HepG2 (cell line): ENCODE measurements around the gene CEP131. TPM values are rescaled to one million over a fixed set of nuclear protein-coding genes. Genes with fewer than 3 reads are reported as not detected.
A peak's percentile ranks its signal among the peaks of the same experiment; 100 is the strongest.

Source experiments
- CHD4 ChIP-seq: fragments of 200-600 bp; sonication (generic); IDR thresholded peaks from 2 replicates; pipeline ENCODE4 v1.7.0; 2017; ENCODE audit warnings: mild to moderate bottlenecking, low read length, borderline replicate concordance
- DPF2 ChIP-seq: sonication (generic); formaldehyde crosslinking; IDR thresholded peaks from 2 replicates; pipeline ENCODE4 v1.4.0; 2020; ENCODE audit warnings: mild to moderate bottlenecking, low read depth, missing genetic modification reagents, borderline replicate concordance
- E2F1 ChIP-seq: sonication (generic); formaldehyde crosslinking; IDR thresholded peaks from 2 replicates; pipeline ENCODE4 v1.5.0; 2020; ENCODE audit warnings: missing genetic modification reagents
- GLI4 ChIP-seq: sonication (generic); formaldehyde crosslinking; IDR thresholded peaks from 2 replicates; pipeline ENCODE4 v1.5.1; 2020; ENCODE audit warnings: missing genetic modification reagents, mild to moderate bottlenecking, moderate library complexity, borderline replicate concordance
- HNRNPH1 ChIP-seq: fragments of 200-400 bp; formaldehyde crosslinking; optimal IDR thresholded peaks from 2 replicates; pipeline ENCODE3; 2017; ENCODE audit warnings: mild to moderate bottlenecking, low read depth, low read length
- HOXA3 ChIP-seq: sonication (generic); formaldehyde crosslinking; IDR thresholded peaks from 2 replicates; pipeline ENCODE4 v1.5.0; 2020; ENCODE audit warnings: missing genetic modification reagents
- JUND ChIP-seq: sonication (generic); formaldehyde crosslinking; IDR thresholded peaks from 2 replicates; pipeline ENCODE4 v1.8.0; 2022; ENCODE audit warnings: mild to moderate bottlenecking, missing genetic modification reagents
- MED1 ChIP-seq: sonication (generic); formaldehyde crosslinking; IDR thresholded peaks from 2 replicates; pipeline ENCODE4 v1.4.0; 2020; ENCODE audit warnings: missing genetic modification reagents
- NR2F6 ChIP-seq, 2 experiments: IDR thresholded peaks; 2 replicates each; pipeline ENCODE4 v1.6.1; 2016; ENCODE audit warnings: antibody characterized with exemption in 1 of 2, mild to moderate bottlenecking in 1 of 2
- RAD21 ChIP-seq: fragments of 450-650 bp; formaldehyde crosslinking; IDR thresholded peaks from 2 replicates; pipeline ENCODE4 v1.5.0; 2020; ENCODE audit warnings: mild to moderate bottlenecking
- SIN3A ChIP-seq: IDR thresholded peaks from 2 replicates; pipeline ENCODE4 v1.6.1; 2011; ENCODE audit warnings: low read depth, mild to moderate bottlenecking, control low read depth, low read length, borderline replicate concordance
- SMARCE1 ChIP-seq: fragments of 450-650 bp; IDR thresholded peaks from 2 replicates; pipeline ENCODE4 v1.6.1; 2017; ENCODE audit warnings: borderline replicate concordance
- SOX6 ChIP-seq, 2 experiments: fragments of 450-650 bp in 1 of 2; sonication (generic) in 1 of 2; formaldehyde crosslinking in 1 of 2; IDR thresholded peaks; 2 replicates each; pipeline versions ENCODE4 v1.4.0 to v1.6.1; 2017 to 2020; ENCODE audit warnings: antibody characterized with exemption in 1 of 2, mild to moderate bottlenecking in 1 of 2, missing genetic modification reagents in 1 of 2
- TEAD3 ChIP-seq: optimal IDR thresholded peaks from 2 replicates; pipeline ENCODE3; 2016; ENCODE audit warnings: borderline replicate concordance
- ZHX1 ChIP-seq: sonication (generic); formaldehyde crosslinking; IDR thresholded peaks from 2 replicates; pipeline ENCODE4 v1.8.1; 2022; ENCODE audit warnings: low read depth, mild to moderate bottlenecking, missing genetic modification reagents
- ZMAT3 ChIP-seq: sonication (generic); formaldehyde crosslinking; conservative IDR thresholded peaks from 2 replicates; pipeline ENCODE4 v1.7.0; 2021; ENCODE audit warnings: missing genetic modification reagents
- ZNF12 ChIP-seq: sonication (generic); formaldehyde crosslinking; IDR thresholded peaks from 2 replicates; pipeline ENCODE4 v1.5.0; 2020; ENCODE audit warnings: missing genetic modification reagents
- ZNF18 ChIP-seq: sonication (generic); formaldehyde crosslinking; IDR thresholded peaks from 2 replicates; pipeline ENCODE4 v1.8.0; 2022; ENCODE audit warnings: mild to moderate bottlenecking, missing genetic modification reagents; ENCODE audit not compliant: insufficient replicate concordance
- ZNF350 ChIP-seq: sonication (generic); formaldehyde crosslinking; IDR thresholded peaks from 2 replicates; pipeline ENCODE4 v1.4.0; 2020; ENCODE audit warnings: mild to moderate bottlenecking, low read depth, missing genetic modification reagents, borderline replicate concordance
- ZNF383 ChIP-seq: sonication (generic); formaldehyde crosslinking; IDR thresholded peaks from 2 replicates; pipeline ENCODE4 v1.4.0; 2020; ENCODE audit warnings: missing genetic modification reagents, mild to moderate bottlenecking, borderline replicate concordance
- ZNF644 ChIP-seq: IDR thresholded peaks from 2 replicates; pipeline ENCODE4 v1.6.1; 2016; ENCODE audit warnings: low read depth
- ZNF724P ChIP-seq: sonication (generic); formaldehyde crosslinking; IDR thresholded peaks from 2 replicates; pipeline ENCODE4 v1.8.0; 2022; ENCODE audit warnings: missing genetic modification reagents, borderline replicate concordance
- ZSCAN12 ChIP-seq: sonication (generic); formaldehyde crosslinking; IDR thresholded peaks from 2 replicates; pipeline ENCODE4 v1.9.0; 2021; ENCODE audit warnings: mild to moderate bottlenecking, missing genetic modification reagents
- polyA plus RNA-seq, 8 experiments: library from polyadenylated mRNA; depleted of rRNA in 3 of 8; stranded (reverse) in 7 of 8; unstranded in 1 of 8; fragments of >200 nt; fragmentation: Illumina TruSeq in 4 of 8; extraction: Trizol in 4 of 8; gene quantifications; 2 replicates each; pipeline versions ENCODE4 v1.2.1 to v1.2.3, GENCODE V29; 2011 to 2016; ENCODE audit warnings: low read depth in 4 of 8, missing spikeins in 1 of 8, mixed read lengths in 1 of 8; ENCODE audit not compliant: insufficient read depth in 1 of 8
- total RNA-seq, 5 experiments: library from RNA; depleted of rRNA; stranded (reverse); fragments of >200 nt; fragmentation: Illumina TruSeq; extraction: Trizol; gene quantifications; 2 replicates each; pipeline ENCODE4 v1.2.3, GENCODE V29; 2016; ENCODE audit warnings: low read depth in 1 of 5
- TF ChIP-seq, protein P1 (sequence below): sonication (generic); formaldehyde crosslinking; IDR thresholded peaks from 2 replicates; pipeline ENCODE4 v1.4.0; 2020; ENCODE audit warnings: missing genetic modification reagents, borderline replicate concordance

CEP131 gene
- total and polyA plus RNA-seq, 2 of the 13 experiments (the other 11 are each of a cell fraction or from before 2014, with no cell fraction given) = 5.0 to 16.8 TPM

DNA sequence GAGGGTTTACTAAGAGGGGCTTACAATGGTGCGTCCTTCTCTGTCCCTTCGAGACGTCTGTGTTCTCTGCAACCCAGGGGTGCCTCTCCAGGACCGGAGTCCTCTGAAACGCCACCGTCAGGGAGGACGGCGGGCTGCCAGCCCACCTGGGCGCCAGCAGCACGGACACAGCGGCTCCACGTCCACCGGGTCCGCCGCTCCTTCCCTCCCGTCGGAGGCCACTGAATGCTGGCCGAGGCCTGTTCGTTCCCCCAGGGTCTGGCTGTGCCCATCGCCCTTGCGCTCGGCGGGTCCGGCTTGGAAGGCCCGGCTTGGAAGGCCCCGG lies 15.7 kb upstream of the CEP131 start (continued):
- TF ChIP-seq, protein P1, sequence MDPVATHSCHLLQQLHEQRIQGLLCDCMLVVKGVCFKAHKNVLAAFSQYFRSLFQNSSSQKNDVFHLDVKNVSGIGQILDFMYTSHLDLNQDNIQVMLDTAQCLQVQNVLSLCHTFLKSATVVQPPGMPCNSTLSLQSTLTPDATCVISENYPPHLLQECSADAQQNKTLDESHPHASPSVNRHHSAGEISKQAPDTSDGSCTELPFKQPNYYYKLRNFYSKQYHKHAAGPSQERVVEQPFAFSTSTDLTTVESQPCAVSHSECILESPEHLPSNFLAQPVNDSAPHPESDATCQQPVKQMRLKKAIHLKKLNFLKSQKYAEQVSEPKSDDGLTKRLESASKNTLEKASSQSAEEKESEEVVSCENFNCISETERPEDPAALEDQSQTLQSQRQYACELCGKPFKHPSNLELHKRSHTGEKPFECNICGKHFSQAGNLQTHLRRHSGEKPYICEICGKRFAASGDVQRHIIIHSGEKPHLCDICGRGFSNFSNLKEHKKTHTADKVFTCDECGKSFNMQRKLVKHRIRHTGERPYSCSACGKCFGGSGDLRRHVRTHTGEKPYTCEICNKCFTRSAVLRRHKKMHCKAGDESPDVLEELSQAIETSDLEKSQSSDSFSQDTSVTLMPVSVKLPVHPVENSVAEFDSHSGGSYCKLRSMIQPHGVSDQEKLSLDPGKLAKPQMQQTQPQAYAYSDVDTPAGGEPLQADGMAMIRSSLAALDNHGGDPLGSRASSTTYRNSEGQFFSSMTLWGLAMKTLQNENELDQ (CRISPR knock-in tag) = no peak
- TF ChIP-seq ZNF350 (CRISPR knock-in tag) = no peak
- TF ChIP-seq ZNF724P (CRISPR knock-in tag) = 0 out of 2 replicates have a peak, but pooled peaks have one; percentile 48
- no peak for TF ChIP-seq HOXA3 (CRISPR knock-in tag)
- TF ChIP-seq RAD21 = no peak
- TF ChIP-seq ZNF383 (CRISPR knock-in tag) = no peak
- no peak for TF ChIP-seq JUND
- no peak for TF ChIP-seq ZSCAN12
- no peak for TF ChIP-seq HNRNPH1
- no peak for TF ChIP-seq ZNF12 (CRISPR knock-in tag)
- no peak; the same call in 1 of the 2 replicates for TF ChIP-seq SIN3A
- no peak for TF ChIP-seq ZHX1 (CRISPR knock-in tag)
- no peak for TF ChIP-seq NR2F6 (IDR thresholded peaks at IDR 0.05)
- no peak for TF ChIP-seq NR2F6 (CRISPR knock-in tag; IDR thresholded peaks at IDR 0.05)
- no peak for TF ChIP-seq ZMAT3 (CRISPR knock-in tag)
- TF ChIP-seq E2F1 = no peak
- TF ChIP-seq SMARCE1 = no peak
- TF ChIP-seq ZNF644 (CRISPR knock-in tag) = no peak
- TF ChIP-seq TEAD3 (CRISPR knock-in tag) = no peak
- TF ChIP-seq CHD4 = no peak
- TF ChIP-seq SOX6 (IDR thresholded peaks at IDR 0.05) = no peak
- no peak for TF ChIP-seq SOX6 (CRISPR knock-in tag; IDR thresholded peaks at IDR 0.05)
- TF ChIP-seq DPF2 (CRISPR knock-in tag) = no peak
- 0 out of 2 replicates have a peak, but pooled peaks have one; percentile 56 for TF ChIP-seq GLI4
- no peak for TF ChIP-seq ZNF18 (CRISPR knock-in tag)
- TF ChIP-seq MED1 (CRISPR knock-in tag) = no peak
